HG03442 (cell line): ENCODE results near the gene SPTBN5.
"Not testable (repeated sequence)": the region's sequence is repeated elsewhere in the genome, so short reads cannot be mapped to it uniquely, and the experiment has no call there.

Experiments used
- ATAC-seq: cut with Tn5 transposase; IDR thresholded peaks from one replicate; pipeline ENCODE4 v1.9.1; 2021; ENCODE audit warnings: mild to moderate bottlenecking, moderate library complexity; ENCODE audit not compliant: unreplicated experiment

The SPTBN5 gene

DNA sequence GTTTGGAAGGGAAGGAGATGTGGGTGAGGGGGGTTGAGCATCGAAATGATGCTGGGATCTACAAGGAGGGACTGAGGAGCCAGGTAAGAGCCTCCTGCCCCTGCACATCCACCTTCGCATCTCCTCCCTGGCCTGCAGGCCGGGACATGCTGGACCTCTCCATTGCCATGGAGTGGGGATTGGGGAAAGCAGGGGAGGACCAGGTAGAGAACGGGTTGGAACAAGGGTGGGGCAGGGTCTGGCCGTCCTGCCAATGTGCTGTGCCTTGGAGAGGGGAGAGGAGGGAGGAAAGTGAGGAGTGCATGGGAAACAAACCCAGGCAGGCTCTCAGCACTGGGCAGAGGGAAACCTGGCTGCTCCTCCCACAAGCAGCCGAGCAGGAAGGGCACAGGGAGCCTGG is 44.6 kb downstream of the SPTBN5 start:
- ATAC-seq, result no peak

DNA sequence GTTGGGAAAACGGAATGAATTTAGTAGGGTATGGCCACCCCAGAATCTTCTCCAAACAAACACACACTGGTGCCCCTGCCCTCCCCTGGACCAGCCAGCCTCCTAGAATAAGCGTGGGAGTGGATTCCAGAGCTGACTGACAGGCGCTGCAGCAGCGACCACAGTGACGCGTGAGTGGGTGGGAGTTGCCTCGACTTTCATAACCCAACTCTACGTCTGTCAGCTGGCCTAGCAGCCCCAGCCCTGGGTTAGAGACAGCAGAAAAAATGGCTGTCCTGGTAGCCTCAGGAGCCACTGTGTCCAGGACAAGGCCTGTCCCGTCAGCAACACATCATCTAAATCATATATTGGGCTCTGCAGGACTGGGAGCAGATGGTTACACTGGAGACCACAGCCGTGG is 45.2 kb downstream of the SPTBN5 start:
- ATAC-seq, result no peak

DNA sequence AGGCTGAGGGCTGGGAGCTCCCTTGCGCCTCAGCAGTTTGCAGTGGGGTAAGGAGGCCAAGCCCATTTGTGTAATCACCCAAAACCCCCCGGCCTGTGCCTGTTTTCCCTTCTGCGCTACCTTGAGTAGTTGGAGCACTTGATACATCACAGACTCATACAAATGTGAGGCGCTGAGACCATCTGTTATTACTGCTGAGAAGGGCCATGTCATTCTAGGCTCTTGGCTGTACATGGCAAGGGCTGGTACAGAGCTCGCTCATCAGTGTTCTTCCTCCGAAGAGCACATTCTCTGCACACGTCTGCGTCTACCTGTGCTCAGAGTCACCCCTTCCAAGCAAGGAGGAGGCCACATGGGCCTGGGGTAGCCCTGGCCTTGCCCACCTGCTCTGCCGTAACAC is 45.9 kb downstream of the SPTBN5 start:
- ATAC-seq, result no peak

DNA sequence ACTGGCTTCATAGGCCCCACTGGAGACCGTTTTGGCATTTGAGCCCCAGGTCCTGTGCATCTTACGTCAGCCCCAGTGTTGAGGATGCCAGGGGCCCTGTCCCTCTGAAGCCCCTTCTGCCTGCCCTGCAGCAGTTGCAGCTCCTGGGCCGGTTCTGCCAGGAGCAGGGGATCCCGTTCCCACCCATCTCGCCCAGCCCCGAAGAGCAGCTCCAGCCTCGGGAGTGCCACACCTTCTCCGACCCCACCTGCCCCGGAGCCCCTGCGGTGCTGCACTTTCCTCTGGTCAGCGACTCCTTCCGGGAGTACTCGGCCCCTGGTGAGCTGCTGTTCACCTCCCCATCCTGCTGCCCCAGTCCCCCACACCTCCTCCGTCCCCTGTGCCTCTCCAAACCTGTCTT is 46.6 kb downstream of the SPTBN5 start:
- ATAC-seq, result no peak

DNA sequence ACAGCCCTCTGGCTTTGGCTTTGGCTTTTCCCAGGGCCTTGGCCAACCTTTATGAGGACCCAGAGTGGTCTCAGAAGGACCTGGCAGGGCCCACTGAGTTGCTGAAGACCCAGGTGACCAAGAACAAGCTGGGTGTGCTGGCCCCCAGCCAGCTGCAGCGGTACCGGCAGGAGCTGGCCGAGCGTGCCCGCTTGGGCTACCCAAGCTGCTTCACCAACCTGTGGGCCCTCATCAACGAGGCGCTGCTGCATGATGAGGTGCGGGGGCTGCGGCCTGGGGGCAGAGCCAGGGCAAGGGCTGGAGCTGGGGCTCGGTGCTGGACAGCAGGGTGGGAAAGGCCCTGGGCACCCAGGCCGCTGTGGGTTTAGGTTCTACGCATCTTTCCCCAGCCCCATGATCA is 49.0 kb downstream of the SPTBN5 start:
- ATAC-seq, result no peak

DNA sequence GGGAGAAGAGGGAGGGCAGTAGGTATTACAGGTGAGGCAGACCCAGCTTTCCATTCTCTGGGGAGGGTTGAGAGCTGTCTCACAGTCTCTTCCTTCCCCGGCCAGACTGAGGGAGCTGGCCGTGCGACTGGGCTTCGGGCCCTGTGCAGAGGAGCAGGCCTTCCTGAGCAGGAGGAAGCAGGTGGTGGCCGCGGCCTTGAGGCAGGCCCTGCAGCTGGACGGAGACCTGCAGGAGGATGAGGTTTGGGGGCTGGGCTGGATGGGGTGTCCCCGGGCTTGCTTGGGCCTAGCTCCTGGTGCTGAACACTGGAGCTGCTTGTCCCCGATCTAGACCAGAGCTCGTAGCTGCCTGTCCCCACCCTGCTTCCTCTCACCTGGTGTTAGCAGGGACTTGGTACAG is 50.3 kb downstream of the SPTBN5 start:
- no peak for ATAC-seq

DNA sequence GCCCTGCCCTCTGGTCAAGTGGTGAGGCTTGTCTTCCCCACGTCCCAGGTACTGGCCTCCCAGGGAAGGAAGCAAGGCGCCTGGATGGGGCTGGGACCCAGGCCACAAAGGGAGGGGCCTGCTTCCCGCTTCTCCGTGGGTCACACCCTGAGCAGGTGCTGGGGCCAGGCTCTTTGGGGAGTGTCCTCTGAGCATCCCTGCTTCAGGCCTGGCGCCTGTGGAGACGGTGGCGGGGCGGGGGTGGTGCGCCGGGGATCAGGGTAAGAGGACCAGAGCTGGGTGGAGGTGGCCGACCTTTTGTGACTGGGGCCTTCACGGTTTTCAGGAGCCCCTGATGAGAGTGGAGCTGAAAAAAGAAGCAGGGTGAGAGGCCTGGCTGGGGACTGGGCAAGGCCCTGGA is 51.6 kb downstream of the SPTBN5 start:
- no peak for ATAC-seq

DNA sequence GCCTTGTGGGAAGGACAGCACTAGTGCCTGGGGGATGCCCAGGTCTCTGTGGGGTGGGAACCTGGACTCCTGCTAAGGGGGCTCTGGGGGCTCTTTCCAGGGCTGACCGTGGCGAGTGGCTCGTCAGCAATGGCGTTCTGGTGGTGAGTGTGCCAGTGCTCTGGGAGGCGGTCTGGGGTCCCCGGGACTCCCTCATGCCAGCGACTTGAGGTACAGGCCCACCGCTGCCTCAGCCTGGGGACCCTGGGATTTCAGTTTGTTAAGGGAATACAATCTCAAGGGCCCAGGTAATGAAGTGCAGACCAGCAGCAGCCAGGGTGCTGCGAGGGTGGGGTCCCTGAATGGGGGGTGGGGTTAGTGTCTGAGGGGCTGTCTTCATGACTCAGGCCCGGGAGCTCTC is 52.7 kb downstream of the SPTBN5 start:
- ATAC-seq, result no peak

DNA sequence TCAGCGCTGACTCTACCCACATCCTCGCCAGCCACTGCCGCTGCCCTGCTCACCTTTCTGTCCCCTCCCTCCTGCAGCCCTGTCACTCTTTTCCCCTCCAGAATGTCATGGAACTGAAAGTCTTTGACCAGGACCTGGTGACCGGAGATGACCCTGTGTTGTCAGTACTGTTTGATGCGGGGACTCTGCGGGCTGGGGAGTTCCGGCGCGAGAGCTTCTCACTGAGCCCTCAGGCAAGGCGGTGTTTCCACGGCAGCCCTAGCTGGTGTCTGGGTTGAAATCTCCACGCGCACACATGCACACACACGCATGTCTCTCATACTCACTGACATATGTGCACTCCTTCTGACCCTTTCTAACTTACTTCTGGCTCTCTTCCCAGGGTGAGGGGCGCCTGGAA is 53.2 kb downstream of the SPTBN5 start:
- no peak for ATAC-seq

DNA sequence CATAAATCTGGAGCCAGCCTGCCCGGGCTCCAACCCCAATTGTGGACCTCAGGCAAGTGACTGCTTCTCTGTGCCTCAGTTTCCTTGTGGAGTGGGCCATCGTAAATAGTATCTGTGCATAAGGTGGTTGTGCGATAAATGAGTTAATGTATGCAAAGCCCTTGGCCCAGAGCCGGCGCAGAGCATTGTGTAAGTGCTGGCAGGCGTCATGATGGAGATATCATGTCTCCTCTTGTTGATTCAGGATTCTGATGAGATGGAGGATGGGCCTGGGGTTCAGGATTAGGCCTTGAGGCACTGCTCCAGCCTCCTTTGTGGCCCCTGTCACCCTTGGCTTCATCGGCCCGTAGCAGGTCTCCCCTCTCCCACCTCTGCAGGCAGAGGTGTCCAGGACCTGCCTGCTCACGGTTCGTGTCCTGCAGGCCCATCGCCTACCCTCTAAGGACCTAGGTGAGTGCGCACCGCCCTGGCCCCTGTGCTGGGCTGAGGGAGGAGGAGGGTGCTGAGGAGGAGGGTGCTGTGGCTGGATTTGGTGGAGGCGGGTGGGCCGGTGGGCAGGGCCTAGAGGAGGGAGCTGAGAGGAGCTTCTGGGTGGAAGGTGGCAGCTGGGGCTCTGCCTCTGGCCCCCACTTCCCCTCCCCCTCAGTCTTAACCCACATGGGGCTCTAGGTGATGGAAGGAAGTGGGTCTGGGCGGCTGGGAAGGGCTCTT is 53.9 kb downstream of the SPTBN5 start:
- ATAC-seq, result no peak

DNA sequence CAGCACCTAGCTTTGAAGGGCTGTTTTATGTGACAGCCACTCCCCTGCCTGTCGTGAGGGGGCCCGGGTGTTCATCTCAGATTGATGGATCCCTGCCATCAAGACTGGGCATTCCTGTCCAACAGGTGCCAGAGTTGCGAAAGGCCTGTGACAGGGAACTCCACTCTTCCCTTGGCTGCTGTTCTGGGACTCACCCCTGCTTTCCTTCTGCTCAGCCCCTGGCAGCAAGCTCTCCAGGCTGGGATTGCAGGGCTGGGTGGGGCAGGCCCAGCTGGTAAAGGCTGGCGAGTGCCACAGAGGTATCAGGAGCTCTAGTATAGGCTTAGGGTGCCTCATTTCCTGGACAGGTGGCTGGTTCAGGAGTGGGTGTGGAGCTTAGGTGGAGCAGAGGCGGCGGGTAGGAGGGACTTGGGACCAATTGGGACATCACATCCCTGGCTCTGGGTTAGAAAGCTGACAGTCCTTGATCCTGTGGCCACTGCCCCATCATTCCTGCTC is 55.4 kb downstream of the SPTBN5 start, which contains the start of gene PLA2G4B:
PLA2G4B (plus strand) TSS at position 448 of the 498 bp plus-strand sequence. CDS start 67 bp downstream, outside the sequence.
- no peak for ATAC-seq

DNA sequence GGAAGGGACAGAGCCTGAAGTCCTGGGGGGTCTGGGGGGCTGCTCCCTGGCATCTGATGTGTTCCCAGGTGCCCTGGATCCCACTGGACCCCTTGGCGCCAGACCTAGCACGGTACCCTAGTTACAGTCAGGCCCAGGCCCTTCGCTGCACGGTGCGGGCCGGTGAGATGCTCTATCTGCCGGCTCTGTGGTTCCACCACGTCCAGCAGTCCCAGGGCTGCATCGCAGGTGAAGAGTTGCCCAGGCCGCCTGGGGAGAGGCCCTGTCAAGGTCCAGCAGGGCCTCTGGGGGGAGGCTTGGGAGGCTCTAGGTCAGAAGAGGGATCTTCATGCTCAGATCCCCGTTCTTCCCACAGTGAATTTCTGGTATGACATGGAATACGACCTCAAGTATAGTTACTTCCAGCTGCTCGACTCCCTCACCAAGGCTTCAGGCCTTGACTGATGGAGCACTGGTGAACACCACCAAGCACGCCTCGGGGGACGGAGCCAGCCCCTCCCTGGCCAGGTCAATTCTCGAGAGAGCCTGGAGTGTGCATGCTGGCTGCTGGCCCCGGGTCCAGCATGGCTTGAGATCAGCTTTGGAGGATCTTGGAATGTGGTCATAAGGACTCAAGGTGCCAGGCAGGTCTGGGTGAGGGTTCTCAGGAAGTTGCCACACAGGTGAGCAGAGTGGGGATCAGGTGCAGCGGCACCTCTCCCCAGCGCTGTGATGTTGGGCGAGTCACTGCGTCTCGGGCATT is 57.0 kb downstream of the SPTBN5 start:
- no peak for ATAC-seq

DNA sequence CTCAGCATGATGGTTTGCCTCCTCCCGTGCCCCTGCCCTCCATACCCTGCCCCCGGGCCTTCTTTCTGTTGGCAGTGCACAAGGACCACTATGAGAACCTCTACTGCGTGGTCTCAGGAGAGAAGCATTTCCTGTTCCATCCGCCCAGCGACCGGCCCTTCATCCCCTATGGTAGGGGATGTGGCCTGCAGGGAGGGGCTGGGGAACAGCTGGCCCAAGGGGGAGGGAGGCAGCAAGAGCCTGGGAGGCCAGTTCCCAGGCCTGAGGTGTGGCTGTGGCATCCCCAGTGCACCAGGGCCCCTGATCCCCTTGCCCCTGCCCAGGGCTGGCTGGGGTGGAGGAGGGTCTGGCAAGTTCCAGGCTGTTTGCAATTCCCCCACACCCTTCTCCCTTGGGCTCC is 57.8 kb downstream of the SPTBN5 start:
- ATAC-seq, result no peak

DNA sequence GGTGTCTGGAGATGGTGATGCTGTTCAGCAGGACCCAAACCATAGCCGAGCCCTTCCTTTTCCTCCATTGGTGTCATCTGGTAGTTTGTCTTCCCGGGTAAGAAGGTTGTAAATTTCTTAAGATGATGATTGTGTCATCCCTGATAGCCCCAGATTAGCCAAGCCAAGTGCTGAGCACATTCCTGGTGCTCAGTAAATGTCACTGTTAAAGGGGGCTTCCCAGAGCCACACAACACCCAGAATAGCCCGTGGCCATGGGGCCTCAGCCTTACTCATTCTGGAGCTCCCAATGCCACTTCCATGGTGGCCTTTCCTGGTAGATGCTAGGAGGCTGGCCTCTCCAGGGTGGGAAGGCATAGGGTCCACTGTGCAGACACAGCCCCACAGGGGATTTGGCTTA is 59.8 kb downstream of the SPTBN5 start:
- no peak for ATAC-seq

DNA sequence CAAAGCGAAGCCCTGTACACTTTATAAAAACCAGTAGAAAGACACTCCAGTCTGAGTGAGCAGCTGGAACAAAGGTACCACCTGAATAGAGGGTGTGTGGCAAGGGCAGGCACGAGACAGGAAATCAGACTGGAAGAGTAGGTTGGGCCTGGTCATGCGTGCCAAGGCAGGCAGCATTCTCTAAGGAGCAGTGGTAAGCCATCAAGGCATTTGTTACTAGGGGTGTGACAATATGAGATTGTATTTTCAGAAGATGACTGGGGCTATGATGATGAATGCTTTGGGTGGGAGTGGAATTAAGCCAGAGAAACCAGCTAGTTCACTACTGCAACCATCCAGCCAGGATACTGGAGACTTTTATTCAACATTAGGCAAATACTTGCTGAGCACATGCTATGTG is 61.0 kb downstream of the SPTBN5 start:
- no peak for ATAC-seq

DNA sequence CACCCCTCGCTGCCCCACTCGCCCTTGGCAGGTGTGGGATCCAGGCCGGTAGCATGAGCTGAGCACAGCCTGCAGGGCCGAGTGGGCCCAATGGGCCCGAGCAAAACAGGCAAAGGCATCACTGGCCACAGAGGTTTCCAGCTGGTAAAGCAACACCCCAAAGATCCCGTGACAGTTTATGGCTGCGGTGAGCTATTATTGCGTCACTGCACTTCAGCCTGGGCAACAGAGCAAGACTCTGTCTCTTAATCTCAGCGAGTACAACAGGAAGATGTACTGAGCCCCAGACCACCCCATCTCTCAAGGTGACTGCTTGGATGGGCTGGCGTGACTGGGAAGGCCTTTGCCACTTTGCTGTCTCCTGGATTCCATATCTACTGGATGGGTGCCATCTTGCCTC is 61.6 kb downstream of the SPTBN5 start:
- ATAC-seq, result no peak

DNA sequence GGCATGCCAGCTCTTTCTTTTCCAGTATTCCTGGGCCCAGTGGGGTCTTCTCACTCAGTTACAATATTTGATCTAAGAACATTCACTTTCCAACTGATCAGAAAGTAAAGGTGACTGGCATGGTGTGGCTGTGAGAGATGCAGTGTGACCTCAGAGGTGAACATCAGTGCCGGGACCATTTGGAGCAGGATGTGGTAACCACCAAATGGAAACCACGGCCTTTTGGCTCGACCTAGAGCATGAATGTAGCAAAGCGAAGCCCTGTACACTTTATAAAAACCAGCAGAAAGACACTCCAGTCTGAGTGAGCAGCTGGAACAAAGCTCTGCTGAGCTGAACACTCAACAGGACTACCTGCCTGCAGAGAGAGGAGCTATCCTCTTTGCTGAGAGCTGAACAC is 62.6 kb downstream of the SPTBN5 start:
- not testable (repeated sequence) for ATAC-seq

DNA sequence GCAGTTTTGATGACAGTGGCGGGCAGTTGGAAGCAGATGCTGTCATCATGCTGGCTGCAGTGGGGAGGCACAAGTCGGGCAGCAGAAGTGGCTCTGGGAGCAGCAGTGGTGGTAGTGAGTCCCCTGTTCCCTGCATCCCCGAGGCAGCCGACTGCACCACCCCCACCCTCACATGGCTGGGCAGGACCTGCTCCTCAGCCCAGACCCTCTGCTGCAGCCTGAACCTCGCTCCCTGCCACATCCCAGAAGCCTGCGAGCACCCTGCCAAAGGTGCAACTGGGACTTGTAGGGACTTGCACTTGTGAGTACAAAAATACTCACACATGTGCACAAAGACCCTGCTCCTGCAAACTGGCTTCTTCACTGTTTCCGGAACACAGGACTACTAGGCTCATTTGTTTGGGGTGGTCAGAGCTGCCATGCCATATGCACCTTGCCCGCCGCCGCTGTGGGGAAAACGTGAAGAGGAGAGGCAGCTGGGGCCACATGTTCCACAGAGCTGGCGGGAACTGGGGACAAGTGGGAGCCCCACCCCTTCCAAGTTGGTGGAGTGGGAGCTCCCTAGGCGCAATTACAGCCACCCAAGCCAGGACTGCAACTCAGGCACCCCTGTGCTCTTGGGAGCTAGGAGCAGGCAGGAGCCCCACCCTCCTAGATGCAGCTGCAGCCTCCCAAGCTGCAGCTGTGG is 63.8 kb downstream of the SPTBN5 start:
- ATAC-seq, result no peak

DNA sequence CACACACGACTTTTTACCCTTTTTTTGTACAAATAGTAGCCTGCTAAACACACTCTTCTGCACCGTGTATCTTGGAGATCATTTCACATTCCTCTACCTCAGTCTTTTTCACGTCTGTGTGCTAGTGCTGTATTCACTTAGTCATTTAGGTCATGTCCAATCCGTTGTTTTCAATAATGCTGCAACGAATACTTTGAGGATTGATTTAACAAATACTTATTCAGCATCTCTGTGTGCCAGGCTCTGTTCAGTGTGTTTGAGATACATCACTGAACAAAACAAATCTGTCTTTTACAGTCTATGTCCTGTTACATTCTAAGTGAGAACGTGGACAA is 65.1 kb downstream of the SPTBN5 start:
- ATAC-seq, result no peak

DNA sequence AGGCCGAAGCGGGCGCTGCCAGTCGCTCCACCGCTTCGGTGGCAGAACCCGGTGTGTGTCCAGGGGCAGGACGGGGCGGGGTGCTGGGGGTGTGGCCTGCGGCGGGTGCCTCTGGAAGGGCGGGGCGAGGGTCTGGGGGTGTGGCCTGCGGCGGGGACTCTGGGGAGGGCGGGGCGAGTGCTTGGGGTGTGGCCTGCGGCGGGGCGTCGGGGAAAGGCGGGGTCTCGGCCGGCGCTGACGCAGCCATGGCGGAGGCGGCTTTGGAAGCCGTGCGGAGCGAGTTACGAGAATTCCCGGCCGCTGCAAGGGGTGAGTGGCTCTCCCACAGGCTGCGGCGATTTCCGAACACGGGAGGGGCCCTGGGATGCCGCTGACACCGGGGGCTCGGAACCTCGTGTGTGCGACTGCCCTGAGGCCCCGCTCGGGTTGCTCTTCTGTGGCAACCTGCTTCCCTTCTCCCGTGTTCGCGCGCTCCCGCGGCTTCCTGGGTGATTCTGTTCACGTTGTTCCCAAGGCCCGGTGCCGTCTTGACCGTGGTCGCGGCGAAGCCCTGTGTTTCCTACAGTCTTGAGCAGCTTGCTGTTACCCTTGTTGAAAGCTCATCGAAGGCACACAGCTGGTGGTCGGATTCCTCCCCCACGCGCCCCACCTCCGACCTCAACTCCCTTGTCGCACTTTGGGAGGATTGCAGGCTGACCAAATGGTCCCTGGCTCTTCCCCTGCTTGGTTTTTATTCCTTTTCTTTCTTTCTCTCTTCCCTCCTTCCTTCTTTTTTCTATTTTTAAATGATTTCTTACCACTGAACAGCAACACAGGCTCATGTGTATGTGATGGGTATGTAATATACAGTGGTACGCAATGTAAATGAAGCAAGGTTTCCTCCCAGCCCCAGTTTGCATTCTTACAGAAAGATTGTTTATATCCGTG is 65.7 kb downstream of the SPTBN5 start, which contains the start of gene JMJD7:
JMJD7 (plus strand) TSS at position 213 of the 927 bp plus-strand sequence; CDS start at position 246, 33 bp downstream.
- ATAC-seq, result peak; percentile 59
